IPS DF 19.7 (cell line): ENCODE data around the gene LIG4.

Experiments used
- DNase-seq: peaks from one replicate; pipeline ENCODE4 v3.0.0-alpha.2; 2013; ENCODE audit warnings: low read depth, low spot score

The LIG4 gene

DNA sequence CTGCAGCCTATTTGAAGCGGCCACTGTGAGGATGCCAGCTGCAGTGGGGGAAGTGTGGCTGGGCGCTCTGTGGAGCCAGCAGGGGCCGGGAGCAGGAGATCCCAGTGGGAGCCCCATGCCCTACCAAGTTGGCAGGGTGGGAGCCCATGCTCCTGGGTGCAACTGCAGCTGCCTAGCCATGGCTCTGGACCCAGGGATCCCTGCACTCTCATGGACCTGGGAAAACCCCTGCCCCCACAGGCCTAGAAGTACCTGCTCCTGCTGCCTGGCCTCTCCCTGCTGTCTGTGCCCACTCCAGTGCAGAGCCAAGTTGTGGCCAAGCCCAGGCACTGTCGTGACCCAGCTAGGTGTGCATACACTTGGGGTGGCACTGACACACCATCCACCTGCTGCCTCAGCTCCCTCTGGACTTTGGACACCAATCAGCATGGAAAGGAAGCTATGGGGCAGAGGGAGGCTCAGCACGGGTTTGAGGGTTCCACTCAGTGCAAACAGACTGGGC lies 20.9 kb downstream of the LIG4 start:
- no peak for DNase-seq

DNA sequence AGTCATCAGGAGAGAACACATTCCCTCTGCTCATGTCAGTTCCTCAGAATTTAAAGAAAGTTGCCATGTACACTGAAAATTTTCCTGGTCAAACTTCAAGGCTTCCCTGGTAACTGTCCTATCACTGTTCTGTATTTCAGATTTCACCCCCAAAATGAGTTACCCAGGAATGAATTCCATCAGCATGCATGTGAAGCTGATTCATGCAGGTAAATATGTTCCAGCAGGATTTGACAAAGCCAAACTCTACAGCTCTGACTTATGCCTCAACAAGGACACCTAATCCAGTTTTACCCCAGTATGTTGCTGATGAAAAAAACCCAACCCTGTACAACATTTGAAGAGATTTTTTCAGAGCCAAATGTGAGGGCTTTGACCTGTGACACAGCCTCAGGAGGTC lies 21.5 kb downstream of the LIG4 start:
- no peak for DNase-seq

DNA sequence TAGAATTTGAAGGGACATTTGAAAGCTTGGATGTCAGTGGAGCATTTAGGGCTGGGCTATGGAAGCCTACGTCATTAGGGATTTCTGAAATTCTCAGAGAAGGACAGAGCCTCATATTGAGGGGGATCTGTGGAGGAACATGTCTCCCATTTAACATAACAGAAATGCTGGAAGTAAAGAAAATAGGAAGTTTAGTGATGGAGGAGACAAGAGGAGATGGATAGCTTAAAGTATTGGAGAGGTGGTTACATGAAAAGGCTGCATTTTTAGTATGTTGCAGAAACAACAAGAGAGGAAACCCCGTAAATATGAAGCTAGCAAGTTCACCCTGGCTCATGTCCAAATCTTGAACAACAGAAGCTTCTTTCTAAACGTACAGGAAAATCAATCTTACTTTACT lies 24.4 kb downstream of the LIG4 start:
- no peak for DNase-seq

DNA sequence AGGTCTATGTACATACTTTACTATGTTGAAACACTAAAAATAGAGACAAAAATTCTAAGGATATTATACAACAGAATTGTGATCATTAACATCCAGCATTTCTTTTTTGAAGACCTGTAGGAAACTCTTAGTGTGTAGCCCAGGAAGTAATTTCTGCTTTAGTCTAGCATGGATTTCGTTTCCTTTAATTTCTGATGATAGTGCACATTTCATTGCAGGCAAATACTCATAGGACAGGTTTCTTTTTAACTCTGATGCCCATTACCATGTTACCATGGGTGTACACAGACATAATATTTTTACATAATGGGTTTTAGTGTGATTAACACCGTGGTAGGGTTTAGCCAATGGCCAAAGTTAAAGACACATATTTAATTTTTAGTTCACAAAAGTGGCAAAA lies 27.1 kb downstream of the LIG4 start:
- no peak for DNase-seq

GRCh38 chr13:108185223-108185622 lies 30.1 kb downstream of the LIG4 start:
- no peak for DNase-seq

- DNase-seq: no peak
These were observed 32.7 kb downstream of the LIG4 start for GRCh38 chr13:108182652-108183051.

DNA sequence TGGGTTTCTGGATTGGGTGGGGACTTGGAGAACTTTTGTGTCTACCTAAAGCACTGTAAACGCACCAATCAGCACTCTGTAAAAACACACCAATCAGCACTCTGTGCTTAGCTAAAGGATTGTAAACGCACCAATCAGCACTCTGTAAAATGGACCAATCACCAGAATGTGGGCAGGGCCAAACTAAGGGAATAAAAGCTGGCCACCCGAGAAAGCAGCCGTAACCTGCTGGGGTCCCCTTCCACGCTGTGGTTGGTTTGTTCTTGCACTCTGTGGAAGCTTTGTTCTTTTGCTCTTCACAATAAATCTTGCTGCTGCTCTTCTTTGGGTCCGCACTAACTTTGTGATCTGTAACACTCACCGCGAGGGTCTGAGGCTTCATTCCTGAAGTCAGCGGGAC lies 37.3 kb downstream of the LIG4 start:
- DNase-seq: no peak

DNA sequence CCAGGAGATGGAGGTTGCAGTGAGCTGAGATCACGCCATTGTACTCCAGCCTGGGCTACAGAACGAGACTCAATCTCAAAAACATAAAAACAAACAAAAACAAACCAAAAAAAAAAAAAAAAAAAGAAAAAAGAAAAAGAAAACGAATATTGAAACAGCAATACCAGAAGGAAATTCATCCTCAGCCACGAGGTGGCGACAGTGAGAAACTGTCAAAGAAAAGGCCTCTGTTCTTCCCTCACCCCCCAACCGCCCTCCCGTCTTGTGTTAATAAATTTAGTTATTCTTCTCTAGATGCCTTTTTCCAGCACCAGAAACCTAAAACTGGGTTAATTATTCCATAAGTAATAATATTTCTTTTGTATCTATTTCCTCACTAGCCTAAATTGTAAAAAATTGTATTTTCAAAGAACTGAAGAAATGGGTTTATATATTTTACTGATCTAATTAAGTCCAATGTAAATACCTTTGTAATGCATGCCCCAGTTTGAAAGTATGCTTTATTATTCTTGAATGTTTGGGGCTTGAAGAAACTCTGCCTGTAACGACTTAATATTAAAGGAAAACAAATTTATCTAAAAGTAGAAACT lies 38.6 kb downstream of the LIG4 start:
- peak; percentile 7 for DNase-seq

- DNase-seq: no peak
These were observed 46.4 kb downstream of the LIG4 start for GRCh38 chr13:108168929-108169328.

DNA sequence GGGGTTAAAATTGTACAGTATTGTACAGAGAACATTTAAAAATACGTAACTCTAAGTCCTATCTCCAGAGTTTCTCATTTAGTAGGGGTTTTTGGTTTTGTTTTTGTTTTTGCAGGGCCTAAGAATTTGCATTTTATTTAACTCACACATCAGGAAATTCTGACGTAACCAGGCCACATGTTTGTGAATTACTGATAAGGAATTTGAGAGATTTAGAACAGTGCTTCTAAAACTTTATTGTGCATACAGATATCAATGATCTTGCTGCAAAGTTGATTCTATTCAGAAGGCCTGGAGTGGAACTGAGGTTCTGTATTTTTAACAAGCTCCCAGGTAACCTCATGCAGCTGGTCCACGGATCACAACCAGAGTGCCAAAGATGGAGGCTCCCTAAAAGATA lies 49.3 kb downstream of the LIG4 start:
- DNase-seq: no peak

DNA sequence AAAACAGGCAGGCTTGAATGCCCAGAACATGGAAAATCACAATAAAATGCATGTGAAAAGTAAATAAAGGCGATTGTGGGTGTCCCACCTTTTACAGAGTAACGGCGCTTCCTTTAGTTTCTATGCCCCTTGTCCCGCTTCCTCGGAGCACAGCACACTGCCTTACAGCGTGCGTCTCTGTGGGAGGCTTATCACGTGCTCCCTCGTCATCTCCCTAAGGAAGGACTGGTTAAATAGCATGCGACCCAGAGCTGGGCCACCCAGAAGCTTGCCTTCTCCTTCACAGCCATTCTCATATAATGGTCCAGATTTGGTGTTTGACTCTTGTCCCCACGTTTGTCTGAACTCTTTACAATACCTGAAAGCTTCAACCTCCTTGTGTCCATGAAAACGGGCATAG lies 56.6 kb downstream of the LIG4 start:
- no peak for DNase-seq
